Muscle of leg (tissue), 11 donors: ENCODE measurements around the gene ABCB10. TPM values are rescaled to one million over a fixed set of nuclear protein-coding genes. Genes with fewer than 3 reads are reported as not detected.
A peak's percentile ranks its signal among the peaks of the same experiment; 100 is the strongest.
"Not testable (repeated sequence)": the region's sequence is repeated elsewhere in the genome, so short reads cannot be mapped to it uniquely, and the experiment has no call there.

Experiments used
- DNase-seq: peaks from one replicate; pipeline ENCODE4 v3.0.0; 2013
- H3K27ac ChIP-seq: one replicate; pipeline ENCODE4 v1.5.1; 2013; ENCODE audit warnings: mild to moderate bottlenecking, low read length, control low read depth
- H3K27me3 ChIP-seq: one replicate; pipeline ENCODE4 v1.6.1; 2013; ENCODE audit warnings: low read length; ENCODE audit not compliant: control insufficient read depth, insufficient read depth
- H3K36me3 ChIP-seq: one replicate; pipeline ENCODE4 v1.6.1; 2013; ENCODE audit warnings: low read length; ENCODE audit not compliant: control insufficient read depth, insufficient read depth
- H3K4me1 ChIP-seq: one replicate; pipeline ENCODE4 v1.6.1; 2013; ENCODE audit warnings: low read length; ENCODE audit not compliant: control insufficient read depth, insufficient read depth
- H3K4me3 ChIP-seq: one replicate; pipeline ENCODE4 v1.5.1; 2013; ENCODE audit warnings: low read length, control low read depth
- H3K9me3 ChIP-seq: replicated peaks from 2 replicates; pipeline ENCODE4 v1.6.1; 2013; ENCODE audit warnings: low read depth, low read length; ENCODE audit not compliant: control insufficient read depth
- WGBS: methylation state at CpG from one replicate; pipeline ENCODE4 v1.1.5; 2013; ENCODE audit warnings: missing lambda C conversion rate; ENCODE audit not compliant: insufficient coverage; 5-methylcytosine and 5-hydroxymethylcytosine counted together
- polyA plus RNA-seq, 8 donors: library from polyadenylated mRNA; unstranded; fragments of 120-200 nt; gene quantifications; one replicate each; pipeline versions ENCODE4 v1.2.1 to v1.2.3, GENCODE V29; 2013; ENCODE audit warnings: inconsistent platforms in 1 of 8, low replicate concordance in 1 of 8; ENCODE audit not compliant: insufficient read length in 8 of 8, insufficient read depth in 1 of 8
- total RNA-seq: library from RNA; stranded (reverse); fragments of 120-200 nt; gene quantifications from one replicate; pipeline ENCODE4 v1.2.4, GENCODE V29; 2013

The ABCB10 gene
- total and polyA plus RNA-seq, 9 donors: 13.5 to 17.3 (median 14.3) TPM

DNA sequence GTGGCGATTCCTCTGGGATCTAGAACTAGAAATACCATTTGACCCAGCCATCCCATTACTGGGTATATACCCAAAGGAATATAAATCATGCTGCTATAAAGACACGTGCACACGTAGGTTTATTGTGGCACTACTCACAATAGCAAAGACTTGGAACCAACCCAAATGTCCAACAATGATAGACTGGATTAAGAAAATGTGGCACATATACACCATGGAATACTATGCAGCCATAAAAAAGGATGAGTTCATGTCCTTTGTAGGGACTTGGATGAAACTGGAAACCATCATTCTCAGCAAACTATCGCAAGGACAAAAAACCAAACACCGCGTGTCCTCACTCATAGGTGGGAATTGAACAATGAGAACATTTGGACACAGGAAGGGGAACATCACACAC, 46.9 kb downstream of the ABCB10 start:
- H3K4me3 ChIP-seq: not testable (repeated sequence)

DNA sequence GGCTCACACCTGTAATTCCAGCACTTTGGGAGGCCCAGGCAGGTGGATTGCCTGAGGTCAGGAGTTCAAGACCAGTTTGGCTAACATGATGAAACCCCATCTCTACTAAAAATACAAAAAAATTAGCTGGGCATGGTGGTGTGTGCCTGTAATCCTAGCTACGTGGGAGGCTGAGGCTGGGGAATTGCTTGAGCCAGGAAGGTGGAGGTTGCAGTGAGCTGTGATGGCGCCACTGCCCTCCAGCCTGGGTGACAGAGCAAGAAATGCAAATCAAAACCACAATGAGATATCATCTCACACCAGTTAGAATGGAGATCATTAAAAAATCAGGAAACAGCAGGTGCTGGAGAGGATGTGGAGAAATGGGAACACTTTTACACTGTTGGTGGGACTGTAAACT, 47.3 kb downstream of the ABCB10 start:
- not testable (repeated sequence) for H3K27ac ChIP-seq, H3K36me3 ChIP-seq, H3K9me3 ChIP-seq, H3K4me3 ChIP-seq, DNase-seq, H3K27me3 ChIP-seq
- peaks cover 11% of the 10 kb centered on the region for H3K4me1 ChIP-seq
- no CpG with 5 or more reads among the region's 2 CpGs for WGBS

More for the DNA sequence above, 46.9 kb downstream of the ABCB10 start:
- H3K27me3 ChIP-seq, H3K27ac ChIP-seq, DNase-seq, H3K9me3 ChIP-seq, H3K36me3 ChIP-seq: not testable (repeated sequence)
- WGBS: no CpG with 5 or more reads among the region's 6 CpGs
- peaks cover 11% of the 10 kb centered on the region for H3K4me1 ChIP-seq

DNA sequence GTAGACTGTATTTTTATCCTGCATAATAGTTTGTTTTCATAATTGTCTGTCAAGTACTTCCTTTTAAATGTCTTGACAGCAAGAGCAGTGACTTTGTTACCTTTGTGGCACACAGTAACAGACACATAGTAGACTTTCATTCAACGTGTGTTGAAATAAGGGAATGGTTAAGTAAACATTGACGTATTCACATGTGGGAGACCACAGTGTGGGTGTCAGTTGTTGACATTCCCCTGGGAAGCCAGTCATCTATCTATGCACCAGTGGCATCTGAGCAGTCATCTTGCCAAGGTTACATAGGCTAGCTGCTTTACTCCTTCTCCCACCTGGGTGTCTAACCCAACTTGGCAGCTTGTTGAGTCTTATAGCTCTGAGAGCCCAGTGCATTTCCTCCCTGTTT, 48.9 kb downstream of the ABCB10 start:
- WGBS: 80% methylated on average over 1 of the region's 2 CpGs
- Histone ChIP-seq H3K36me3 (no peaks in the 10 kb centered on the region), H3K27me3 (no peaks in the 10 kb centered on the region), H3K27ac (no peak overlapping the region), H3K4me1 (peaks cover 11% of the 10 kb centered on the region), H3K4me3 (no peak overlapping the region), H3K9me3 (no peaks in the 10 kb centered on the region)
- DNase-seq: no peak

DNA sequence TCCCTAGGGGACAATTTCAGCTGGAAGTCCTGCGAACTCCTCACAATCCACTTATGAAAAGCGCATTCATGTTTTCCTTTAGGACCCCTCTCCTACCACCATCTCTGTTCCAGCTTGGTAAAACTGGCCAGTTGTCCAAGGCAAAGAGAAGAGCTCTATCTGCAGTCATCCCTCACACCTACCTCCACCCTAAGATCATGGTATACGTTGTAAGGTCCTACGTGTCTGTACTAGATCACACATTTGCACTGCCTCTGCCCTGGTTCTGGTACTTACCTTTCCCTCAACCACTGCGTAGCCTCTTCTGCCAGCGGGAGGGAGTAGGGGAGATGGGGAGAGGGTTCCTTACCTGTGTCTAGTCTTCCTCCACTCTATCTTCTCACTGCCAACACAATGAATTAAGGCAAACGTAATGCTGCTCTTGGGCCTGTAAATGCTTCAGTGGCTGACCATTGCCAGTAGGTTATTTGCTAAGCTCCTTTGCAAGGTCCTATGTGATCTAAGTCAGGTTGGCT, 49.6 kb downstream of the ABCB10 start:
- no peaks in the 10 kb centered on the region for H3K27me3 ChIP-seq
- WGBS: 52% methylated on average over 2 of the region's 7 CpGs
- H3K36me3 ChIP-seq: no peaks in the 10 kb centered on the region
- peak overlapping the region; percentile 90 for H3K4me3 ChIP-seq
- H3K4me1 ChIP-seq: peaks cover 9% of the 10 kb centered on the region
- H3K9me3 ChIP-seq: no peaks in the 10 kb centered on the region
- peak overlapping the region; percentile 99 for H3K27ac ChIP-seq
- no peak for DNase-seq

DNA sequence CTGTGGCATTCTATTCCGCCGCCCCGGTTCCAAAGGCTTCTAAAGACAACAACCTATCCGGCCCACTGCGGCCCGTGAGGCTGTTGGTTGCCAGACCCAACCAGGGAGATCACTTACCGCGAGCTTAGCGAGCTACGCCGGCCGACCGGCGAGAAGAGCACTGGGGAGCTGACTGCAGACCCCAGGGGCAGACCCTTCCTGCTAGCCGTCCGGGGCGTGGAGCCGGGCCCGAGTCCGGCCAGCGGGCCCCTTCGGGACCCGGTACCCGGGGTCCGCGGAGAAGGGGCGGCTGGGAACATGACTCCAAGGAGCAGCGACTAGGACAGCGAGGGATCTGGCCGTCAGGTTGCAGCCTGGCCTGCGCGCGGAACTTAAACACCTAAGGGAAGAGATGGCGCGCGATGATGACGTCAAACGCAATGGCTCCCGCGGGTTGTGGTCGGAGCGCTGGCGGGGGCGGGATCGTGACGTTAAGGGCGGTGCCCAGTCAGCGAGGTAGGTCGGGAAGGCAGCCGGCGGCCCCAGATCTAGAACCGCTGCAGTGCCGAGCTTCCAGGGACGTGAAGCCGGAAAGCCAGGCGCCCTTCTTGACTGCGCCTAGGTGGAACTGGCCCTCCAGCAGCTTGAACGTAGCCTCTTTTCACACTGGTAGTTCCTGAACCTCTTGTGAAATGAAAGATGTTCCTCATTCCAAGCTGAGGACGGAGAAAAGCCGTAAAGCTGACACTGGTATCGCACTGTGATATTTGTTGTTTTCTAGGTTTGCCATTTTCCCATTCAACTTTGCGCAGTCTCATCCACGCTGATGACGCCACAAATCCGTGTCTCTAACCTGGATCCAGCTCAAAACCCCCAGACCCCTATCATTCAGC, 50.3 kb downstream of the ABCB10 start, which contains the start of gene NUP133:
TSS of gene NUP133 (minus strand) at position 391 of the 872 bp plus-strand sequence. CDS start at position 299, 92 bp downstream.
- H3K27me3 ChIP-seq: no peaks in the 10 kb centered on the region
- peak; percentile 99 for DNase-seq
- peaks cover 9% of the 10 kb centered on the region for H3K4me1 ChIP-seq
- WGBS: under 1% methylated on average over 62 of the region's 65 CpGs
- peak within 1 kb of the TSS; percentile 99 for H3K27ac ChIP-seq
- H3K36me3 ChIP-seq: peaks cover 2% of the 10 kb centered on the region
- no peaks in the 10 kb centered on the region for H3K9me3 ChIP-seq
- peak within 1 kb of the TSS; percentile 90 for H3K4me3 ChIP-seq

DNA sequence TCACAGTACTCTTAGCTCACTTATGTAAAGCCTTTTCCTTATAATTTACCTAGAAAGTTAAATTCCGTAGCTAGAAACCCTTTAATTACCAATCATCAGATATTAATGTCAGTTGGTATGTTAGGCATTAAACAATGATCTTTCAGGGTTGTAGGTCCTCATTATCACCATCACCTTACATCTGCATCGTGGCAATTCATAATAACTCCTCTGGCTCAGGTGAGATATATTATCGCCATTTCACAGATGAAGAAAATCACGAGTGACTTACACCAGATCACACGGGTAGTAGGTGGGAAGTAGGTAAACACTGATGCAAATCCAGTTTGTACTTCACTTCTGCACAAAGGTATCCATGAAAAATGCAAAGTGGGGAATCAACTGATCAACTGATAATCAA, 51.0 kb downstream of the ABCB10 start:
- H3K36me3 ChIP-seq: peaks cover 6% of the 10 kb centered on the region
- peak overlapping the region; percentile 90 for H3K4me3 ChIP-seq
- H3K4me1 ChIP-seq: peaks cover 9% of the 10 kb centered on the region
- no peaks in the 10 kb centered on the region for H3K27me3 ChIP-seq
- no peak for DNase-seq
- H3K27ac ChIP-seq: peak overlapping the region; percentile 99
- H3K9me3 ChIP-seq: no peaks in the 10 kb centered on the region
- WGBS: no CpG with 5 or more reads among the region's 5 CpGs

DNA sequence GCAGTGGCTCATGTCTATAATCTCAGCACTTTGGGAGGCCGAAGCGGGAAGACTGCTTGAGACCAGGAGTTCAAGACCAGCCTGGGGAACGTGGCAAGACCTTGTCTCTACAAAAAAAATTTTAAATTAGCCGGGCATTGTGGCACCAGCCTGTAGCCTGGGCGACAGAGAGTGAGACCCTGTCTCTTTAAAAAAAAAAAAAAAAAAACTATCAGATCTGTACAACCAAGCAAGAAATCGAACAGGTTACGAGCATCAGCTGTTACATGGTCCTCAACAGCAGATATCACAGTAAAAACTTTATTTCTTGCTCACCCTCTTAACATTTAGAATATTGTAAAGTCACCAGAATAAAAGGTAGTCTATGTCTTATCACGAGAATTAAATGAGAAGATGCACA, 51.9 kb downstream of the ABCB10 start:
- Histone ChIP-seq H3K27ac (no peak overlapping the region), H3K4me3 (no peak overlapping the region)
- WGBS: 93% methylated on average over 5 of the region's 8 CpGs

DNA sequence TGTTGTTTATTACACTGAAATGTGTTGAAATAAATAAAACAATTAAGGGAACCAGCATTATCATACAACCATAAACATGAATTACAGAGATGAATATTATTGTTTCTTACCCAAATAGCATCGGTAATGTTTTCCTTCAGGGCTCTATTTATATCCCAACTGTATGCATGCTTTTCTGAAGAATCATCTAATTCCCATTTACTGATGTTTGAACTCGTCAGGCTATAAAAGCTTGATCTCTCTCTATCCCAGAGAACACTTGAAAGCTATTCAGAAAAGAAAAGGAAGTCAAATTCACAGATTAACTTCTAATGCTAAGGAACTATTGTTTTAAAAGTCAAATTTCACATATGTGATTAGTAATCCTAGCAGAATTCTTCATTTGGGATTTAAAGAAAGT, 62.7 kb downstream of the ABCB10 start:
- no peaks in the 10 kb centered on the region for H3K4me1 ChIP-seq
- DNase-seq: no peak
- H3K27me3 ChIP-seq: no peaks in the 10 kb centered on the region
- WGBS: no CpG with 5 or more reads among the region's 2 CpGs
- H3K4me3 ChIP-seq: no peak overlapping the region
- no peak overlapping the region for H3K27ac ChIP-seq
- peaks cover 52% of the 10 kb centered on the region for H3K36me3 ChIP-seq
- H3K9me3 ChIP-seq: no peaks in the 10 kb centered on the region

More for the DNA sequence above, 51.9 kb downstream of the ABCB10 start:
- DNase-seq: no peak
- H3K36me3 ChIP-seq: peaks cover 6% of the 10 kb centered on the region
- H3K9me3 ChIP-seq: no peaks in the 10 kb centered on the region
- H3K27me3 ChIP-seq: no peaks in the 10 kb centered on the region
- H3K4me1 ChIP-seq: peaks cover 9% of the 10 kb centered on the region

DNA sequence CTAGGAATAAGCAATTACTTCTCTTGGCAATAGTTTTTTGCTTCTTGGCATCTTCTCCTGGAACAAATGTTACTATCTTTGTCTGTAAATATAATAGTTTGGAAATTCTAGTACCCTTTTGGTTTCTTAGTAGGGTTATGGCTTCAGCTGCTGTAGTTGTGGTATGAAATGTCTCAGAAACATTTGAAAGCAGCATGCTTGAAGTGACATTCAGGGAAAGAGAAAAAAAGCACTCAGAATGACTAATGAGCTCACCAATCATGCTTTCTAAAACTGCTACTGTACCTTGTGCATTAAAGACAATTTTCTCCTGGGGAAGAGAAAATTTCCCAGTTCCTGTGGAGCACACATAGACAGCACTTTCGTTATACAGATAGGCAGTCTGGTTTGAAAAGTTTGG, 71.3 kb downstream of the ABCB10 start:
- Histone ChIP-seq H3K4me1 (no peaks in the 10 kb centered on the region), H3K36me3 (peaks cover 61% of the 10 kb centered on the region), H3K27ac (no peak overlapping the region)

DNA sequence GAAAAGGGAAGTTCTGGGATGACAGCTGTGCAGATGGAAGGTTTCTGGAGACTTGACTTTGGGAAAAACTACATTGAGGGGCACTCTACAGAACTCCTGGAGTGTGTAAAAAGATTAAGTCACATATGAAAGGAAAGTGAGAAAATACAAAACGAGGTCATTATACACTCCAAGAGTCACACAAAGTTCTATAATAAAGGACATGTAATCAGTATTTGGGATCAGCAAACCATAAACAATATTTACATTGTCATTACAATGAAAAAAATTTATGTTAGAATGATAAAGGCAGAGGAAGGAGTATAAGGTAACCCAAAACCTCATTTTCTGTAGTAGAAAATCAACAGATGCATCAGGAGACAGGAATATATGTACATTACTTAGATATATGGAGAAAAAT, 73.2 kb downstream of the ABCB10 start:
- H3K4me1 ChIP-seq: no peaks in the 10 kb centered on the region
- H3K4me3 ChIP-seq: no peak overlapping the region
- H3K9me3 ChIP-seq: no peaks in the 10 kb centered on the region
- no peak for DNase-seq
- H3K27me3 ChIP-seq: no peaks in the 10 kb centered on the region
- no CpG with 5 or more reads among the region's 1 CpG for WGBS
- no peak overlapping the region for H3K27ac ChIP-seq
- H3K36me3 ChIP-seq: peaks cover 64% of the 10 kb centered on the region

More for the DNA sequence above, 71.3 kb downstream of the ABCB10 start:
- DNase-seq: no peak
- no peak overlapping the region for H3K4me3 ChIP-seq
- no peaks in the 10 kb centered on the region for H3K27me3 ChIP-seq
- no CpG with 5 or more reads among the region's 1 CpG for WGBS
- H3K9me3 ChIP-seq: no peaks in the 10 kb centered on the region
